Esophagus (tissue), 2 donors: Measurements from ENCODE around the gene NXPH3. TPM values are rescaled to one million over a fixed set of nuclear protein-coding genes. Genes with fewer than 3 reads are reported as not detected.

Source experiments
- H3K27ac ChIP-seq, 2 donors: one replicate each; pipeline ENCODE4 v1.5.1; 2013; ENCODE audit warnings: low read depth in 2 of 2, mild to moderate bottlenecking in 2 of 2, inconsistent platforms in 1 of 2, low read length in 1 of 2, moderate library complexity in 1 of 2
- H3K27me3 ChIP-seq, 2 donors: one replicate each; pipeline ENCODE4 v1.6.1; 2013; ENCODE audit warnings: low read length in 2 of 2, control low read depth in 1 of 2, mild to moderate bottlenecking in 1 of 2; ENCODE audit not compliant: insufficient read depth in 2 of 2, control insufficient read depth in 1 of 2
- H3K36me3 ChIP-seq, 2 donors: one replicate each; pipeline ENCODE4 v1.6.1; 2013; ENCODE audit warnings: low read length in 1 of 2; ENCODE audit not compliant: control insufficient read depth in 2 of 2, insufficient read depth in 2 of 2
- H3K4me1 ChIP-seq, 2 donors: one replicate each; pipeline ENCODE4 v1.6.1; 2013; ENCODE audit warnings: low read length in 1 of 2; ENCODE audit not compliant: control insufficient read depth in 2 of 2, insufficient read depth in 2 of 2
- H3K4me3 ChIP-seq, 2 donors: one replicate each; pipeline ENCODE4 v1.5.1; 2013; ENCODE audit warnings: low read length in 2 of 2, mild to moderate bottlenecking in 2 of 2, low read depth in 1 of 2, moderate library complexity in 1 of 2
- H3K9me3 ChIP-seq, 2 donors: one replicate each; pipeline ENCODE4 v1.6.1; 2013; ENCODE audit warnings: mild to moderate bottlenecking in 2 of 2, low read depth in 1 of 2, low read length in 1 of 2, moderate library complexity in 1 of 2; ENCODE audit not compliant: control insufficient read depth in 2 of 2, insufficient read depth in 1 of 2
- WGBS, 2 donors: extraction: QIAGEN DNeasy Blood & Tissue Kit; methylation state at CpG; one replicate each; pipeline ENCODE4 v1.1.7; 2013; 5-methylcytosine and 5-hydroxymethylcytosine counted together
- polyA plus RNA-seq, 2 donors: library from polyadenylated mRNA; stranded (reverse); fragments of 200-250 nt; gene quantifications; one replicate each; pipeline ENCODE4 v1.2.3, GENCODE V29; 2013
- donor health status: healthy with polysubstance abuse.
- donor health status: Bipolar disorder and iron deficiency.

The NXPH3 gene
- polyA plus RNA-seq, 2 donors = 0.69 to 2.2 TPM

- no peak overlapping the region for H3K4me3 ChIP-seq
- 74 to 81% methylated on average over 7 to 8 of the region's 8 CpGs for WGBS, 2 donors
- no peak overlapping the region for H3K27ac ChIP-seq
- no peaks in the 10 kb centered on the region for H3K36me3 ChIP-seq
- no peaks in the 10 kb centered on the region for H3K9me3 ChIP-seq
- no peaks in the 10 kb centered on the region for H3K27me3 ChIP-seq
- no peaks in the 10 kb centered on the region for H3K4me1 ChIP-seq
These were observed 13.3 kb downstream of the NXPH3 start for GRCh38 chr17:49588726-49589576.

- WGBS, 2 donors = 90 to 94% methylated on average over 2 of the region's 2 CpGs
- H3K27ac ChIP-seq = no peak overlapping the region
- no peaks in the 10 kb centered on the region for H3K27me3 ChIP-seq
- no peaks in the 10 kb centered on the region for H3K4me1 ChIP-seq
- no peaks in the 10 kb centered on the region for H3K36me3 ChIP-seq
- H3K9me3 ChIP-seq = no peaks in the 10 kb centered on the region
- no peak overlapping the region for H3K4me3 ChIP-seq
These were observed 13.9 kb downstream of the NXPH3 start for GRCh38 chr17:49589577-49589927.

- H3K4me3 ChIP-seq = no peak overlapping the region
- no peak overlapping the region for H3K27ac ChIP-seq
- H3K9me3 ChIP-seq = no peaks in the 10 kb centered on the region
- 97 to 98% methylated on average over 4 of the region's 4 CpGs for WGBS, 2 donors
- H3K36me3 ChIP-seq = no peaks in the 10 kb centered on the region
- no peaks in the 10 kb centered on the region for H3K4me1 ChIP-seq
- H3K27me3 ChIP-seq = no peaks in the 10 kb centered on the region
These were observed 15.2 kb downstream of the NXPH3 start for GRCh38 chr17:49590874-49591273.

- Histone ChIP-seq H3K9me3 (no peaks in the 10 kb centered on the region), H3K4me3 (no peak overlapping the region), H3K27me3 (no peaks in the 10 kb centered on the region), H3K27ac (no peak overlapping the region), H3K4me1 (no peaks in the 10 kb centered on the region), H3K36me3 (no peaks in the 10 kb centered on the region)
- WGBS, 2 donors = 89 to 92% methylated on average over 3 of the region's 3 CpGs
These were observed 16.6 kb downstream of the NXPH3 start for GRCh38 chr17:49592263-49592662.

- no peaks in the 10 kb centered on the region for H3K27me3 ChIP-seq
- H3K27ac ChIP-seq = no peak overlapping the region
- peaks cover 0 to 6% of the 10 kb centered on the region in 2 donors for H3K36me3 ChIP-seq
- 95 to 96% methylated on average over 4 of the region's 4 CpGs for WGBS, 2 donors
- H3K4me1 ChIP-seq = no peaks in the 10 kb centered on the region
- H3K4me3 ChIP-seq = no peak overlapping the region
- H3K9me3 ChIP-seq = no peaks in the 10 kb centered on the region
These were observed 19.7 kb downstream of the NXPH3 start for GRCh38 chr17:49595328-49595727.

GRCh38 chr17:49595980-49596379 lies 20.3 kb downstream of the NXPH3 start:
- Histone ChIP-seq H3K4me1 (no peaks in the 10 kb centered on the region), H3K27ac (no peak overlapping the region), H3K36me3 (peaks cover 4 to 7% of the 10 kb centered on the region in 2 donors), H3K9me3 (no peaks in the 10 kb centered on the region), H3K4me3 (no peak overlapping the region), H3K27me3 (no peaks in the 10 kb centered on the region)
- WGBS, 2 donors = 90 to 96% methylated on average over 4 of the region's 4 CpGs

GRCh38 chr17:49596613-49597244 lies 21.1 kb downstream of the NXPH3 start:
- Histone ChIP-seq H3K27ac (no peak overlapping the region), H3K4me1 (no peaks in the 10 kb centered on the region), H3K4me3 (no peak overlapping the region), H3K9me3 (no peaks in the 10 kb centered on the region), H3K36me3 (peaks cover 4 to 9% of the 10 kb centered on the region in 2 donors), H3K27me3 (no peaks in the 10 kb centered on the region)
- WGBS, 2 donors = 85 to 89% methylated on average over 6 of the region's 6 CpGs

- Histone ChIP-seq H3K4me3 (no peak overlapping the region), H3K36me3 (peaks cover 4 to 12% of the 10 kb centered on the region in 2 donors), H3K9me3 (no peaks in the 10 kb centered on the region), H3K27ac (no peak overlapping the region), H3K27me3 (no peaks in the 10 kb centered on the region), H3K4me1 (no peaks in the 10 kb centered on the region)
- WGBS, 2 donors = 88 to 92% methylated on average over 4 of the region's 4 CpGs
These were observed 21.8 kb downstream of the NXPH3 start for GRCh38 chr17:49597436-49597835.

- H3K36me3 ChIP-seq = peaks cover 4 to 12% of the 10 kb centered on the region in 2 donors
These were observed 22.4 kb downstream of the NXPH3 start for GRCh38 chr17:49597928-49598655.

More at GRCh38 chr17:49597928-49598655, 22.4 kb downstream of the NXPH3 start:
- H3K9me3 ChIP-seq = no peaks in the 10 kb centered on the region
- WGBS, 2 donors = 79 to 82% methylated on average over 8 of the region's 8 CpGs
- H3K4me1 ChIP-seq = no peaks in the 10 kb centered on the region
- no peak overlapping the region for H3K4me3 ChIP-seq
- no peak overlapping the region for H3K27ac ChIP-seq
- H3K27me3 ChIP-seq = no peaks in the 10 kb centered on the region
